Measurements from ENCODE around the gene PARVG.

PARVG gene

DNA sequence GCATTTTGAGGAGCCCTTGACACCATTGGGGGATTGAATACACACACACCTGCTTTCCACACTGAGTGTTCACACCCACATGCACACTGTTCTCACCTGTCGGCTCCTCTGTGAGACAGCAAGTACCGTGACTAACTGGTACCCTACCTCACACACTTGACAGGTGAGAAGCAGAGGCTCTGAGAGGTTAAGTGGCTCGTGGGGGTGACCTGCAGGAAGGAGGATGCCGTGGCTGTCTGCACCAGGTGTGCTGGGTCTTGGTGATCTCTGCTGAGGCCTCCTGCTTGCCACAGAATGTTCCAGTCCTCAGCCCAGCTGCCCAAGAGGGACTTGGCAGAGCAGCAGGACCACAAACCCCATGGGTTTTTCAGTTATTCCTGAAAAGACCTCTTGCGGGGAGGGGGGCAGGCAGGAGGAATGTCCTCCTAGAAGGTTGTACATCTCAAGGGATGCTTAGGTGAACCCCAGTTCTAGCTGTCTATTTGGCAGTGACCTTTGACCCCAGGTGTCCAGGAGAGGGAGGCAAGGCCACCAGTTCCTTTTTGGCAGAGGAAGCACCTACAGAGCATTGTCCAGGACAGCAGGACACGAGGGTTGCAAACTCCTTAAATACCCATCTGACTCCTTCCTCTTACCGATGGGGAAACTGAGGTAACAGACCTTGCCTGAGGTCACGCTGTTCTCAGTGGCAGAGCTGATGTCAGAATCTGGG lies 66.0 kb downstream of the PARVG start:
- DNase-seq, result no peak

DNA sequence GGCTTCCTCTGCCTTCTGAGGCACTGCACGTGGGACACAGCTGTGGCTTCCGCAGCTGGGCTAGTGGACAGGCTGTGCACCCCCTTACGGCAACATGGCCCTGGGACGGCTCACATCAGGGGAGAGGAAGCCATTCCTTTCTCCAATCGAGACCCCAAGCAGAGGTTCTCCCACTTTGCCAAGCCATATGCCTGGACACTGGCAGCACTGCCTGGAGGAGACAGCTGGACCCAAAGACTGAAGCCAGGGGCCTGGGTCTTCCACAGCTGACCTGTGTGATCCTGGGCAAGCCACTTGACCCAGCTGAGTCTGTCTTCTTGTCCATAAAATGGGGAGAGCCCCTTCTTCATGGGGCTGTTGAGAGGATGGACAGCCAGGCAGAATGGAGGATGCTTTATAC lies 66.6 kb downstream of the PARVG start:
- DNase-seq, result no peak

DNA sequence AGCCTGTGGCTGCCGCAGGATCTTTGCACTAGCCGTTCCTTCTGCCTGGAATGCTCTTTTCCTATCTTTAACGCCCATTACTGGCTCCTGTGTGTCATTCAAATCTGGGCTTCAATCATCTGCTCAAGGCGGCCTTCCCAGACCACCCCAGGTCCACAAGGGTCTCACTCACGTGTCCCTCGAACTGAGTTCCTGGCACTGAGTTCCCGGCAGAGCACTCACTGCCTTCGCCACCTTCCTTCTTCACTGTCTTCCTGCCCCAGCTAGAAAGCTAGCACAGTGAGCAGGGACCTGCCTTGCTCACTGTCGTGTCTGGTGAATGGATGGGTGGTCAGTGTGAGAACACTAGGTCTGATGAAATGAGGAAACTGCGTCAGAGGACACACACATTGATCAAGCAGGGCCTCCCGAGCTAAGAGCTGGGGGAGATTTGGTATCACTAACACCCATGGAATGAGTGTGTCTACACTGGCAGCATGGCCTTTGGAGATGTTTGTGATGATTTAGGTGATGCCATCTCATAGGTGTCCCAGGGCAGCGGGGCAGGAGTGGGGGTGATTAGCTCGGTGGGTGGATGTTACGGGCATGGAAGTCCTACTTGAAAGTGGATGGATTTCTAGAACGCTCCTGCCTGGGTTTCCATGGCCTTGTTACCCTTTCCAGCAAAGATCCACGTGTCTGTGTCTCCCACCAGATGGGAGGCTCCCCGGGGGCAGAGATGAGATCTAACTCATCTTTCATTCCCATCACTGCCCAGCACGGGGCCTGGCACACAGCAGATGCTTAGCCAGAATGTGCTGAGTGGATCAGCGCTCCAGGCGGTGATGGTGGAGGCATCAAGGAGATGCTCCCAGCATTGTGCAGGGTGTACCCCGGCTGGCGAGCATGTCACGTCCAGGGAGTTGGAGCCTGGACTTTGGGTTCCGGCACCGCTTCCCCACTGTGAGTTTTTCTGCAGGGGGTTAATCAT lies 67.5 kb downstream of the PARVG start:
- no peak for DNase-seq

DNA sequence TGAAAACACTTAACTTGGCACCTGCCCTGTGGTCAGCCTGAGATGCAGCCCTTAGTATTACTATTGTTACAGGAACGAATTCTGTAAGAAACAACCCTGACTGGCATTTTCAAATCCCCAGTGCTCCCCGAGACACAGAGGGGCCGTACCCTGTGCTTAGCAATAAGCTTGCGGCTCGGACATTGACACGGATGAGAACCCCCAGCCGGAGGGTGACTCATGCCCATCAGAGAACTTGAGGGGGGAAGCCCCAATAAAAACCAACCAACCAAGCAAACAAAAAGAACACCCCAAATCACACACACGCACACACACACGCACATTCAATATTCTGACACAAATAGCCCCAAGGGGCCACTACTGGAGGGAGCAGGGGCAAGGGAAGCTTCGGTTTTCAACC lies 68.2 kb downstream of the PARVG start:
- no peak for DNase-seq

DNA sequence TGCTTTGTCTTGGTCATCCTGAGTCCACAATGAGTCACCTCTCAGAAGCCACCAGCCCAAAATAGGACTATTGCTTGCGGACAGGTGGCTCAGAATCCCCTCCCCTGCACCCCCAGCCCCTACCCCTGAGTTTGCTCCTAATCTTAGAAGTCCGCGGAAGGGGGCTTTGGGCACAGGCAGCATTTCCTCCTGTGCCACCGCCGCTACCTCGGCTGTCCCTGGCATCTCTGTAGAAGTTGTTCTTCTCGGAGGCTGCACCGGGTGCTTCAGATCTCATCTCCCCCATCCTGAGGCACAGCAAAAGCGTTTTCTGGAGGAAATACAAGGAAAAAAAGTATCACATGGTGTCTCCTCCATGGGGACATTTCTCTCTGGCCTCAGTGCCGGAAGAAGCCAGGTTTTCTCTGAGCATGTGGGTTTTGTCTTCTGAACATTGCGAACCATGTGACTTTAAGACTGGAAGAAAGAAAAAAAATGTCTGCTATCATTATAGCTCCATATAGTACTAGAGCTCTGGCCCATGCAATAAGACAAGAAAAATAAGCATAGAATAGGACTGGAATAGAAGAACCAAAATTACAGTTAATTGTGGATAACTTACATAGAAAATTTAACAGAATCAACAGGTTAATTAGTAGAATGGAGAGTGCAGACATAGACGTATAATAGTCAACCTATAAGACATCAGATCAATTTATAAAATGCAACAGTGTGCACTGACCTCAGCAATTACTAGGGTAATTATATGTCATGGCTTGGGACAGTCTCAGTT lies 68.8 kb downstream of the PARVG start:
- DNase-seq, result no peak

DNA sequence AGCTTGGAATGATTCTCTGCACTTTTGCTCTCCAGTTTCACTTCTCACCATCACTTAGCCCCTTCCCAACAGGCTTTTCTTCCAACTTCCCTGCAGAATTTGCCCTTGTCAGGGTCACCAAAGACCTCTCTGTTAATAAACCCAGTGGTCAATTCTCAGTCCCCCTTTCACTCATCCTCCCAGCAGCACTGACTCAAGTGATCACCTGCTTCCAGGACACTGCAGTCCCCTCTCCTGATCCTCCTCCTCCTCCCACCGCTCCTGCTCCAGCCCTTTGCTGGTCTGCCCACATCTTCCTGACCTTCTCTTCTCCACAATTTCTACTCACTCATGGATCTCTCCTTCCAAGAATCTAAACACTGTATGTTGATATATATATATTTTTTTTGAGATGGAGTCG lies 74.1 kb downstream of the PARVG start:
- DNase-seq, result no peak

DNA sequence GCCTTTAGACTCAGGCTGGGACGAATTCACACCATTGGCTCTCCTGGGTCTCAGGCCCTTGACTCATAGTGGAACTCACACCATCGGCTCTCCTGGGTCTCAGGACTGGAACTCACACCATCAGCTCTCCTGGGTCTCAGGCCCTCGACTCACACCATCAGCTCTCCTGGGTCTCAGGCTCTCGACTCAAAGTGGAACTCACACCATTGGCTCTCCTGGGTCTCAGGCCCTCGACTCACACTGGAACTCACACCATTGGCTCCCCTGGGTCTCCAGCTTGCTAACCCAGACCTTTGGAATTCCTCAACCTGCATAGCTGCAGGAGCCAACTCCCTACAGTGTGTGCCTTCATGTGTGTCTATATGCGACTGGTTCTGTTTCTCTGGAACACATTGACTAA lies 75.4 kb downstream of the PARVG start:
- no peak for DNase-seq

DNA sequence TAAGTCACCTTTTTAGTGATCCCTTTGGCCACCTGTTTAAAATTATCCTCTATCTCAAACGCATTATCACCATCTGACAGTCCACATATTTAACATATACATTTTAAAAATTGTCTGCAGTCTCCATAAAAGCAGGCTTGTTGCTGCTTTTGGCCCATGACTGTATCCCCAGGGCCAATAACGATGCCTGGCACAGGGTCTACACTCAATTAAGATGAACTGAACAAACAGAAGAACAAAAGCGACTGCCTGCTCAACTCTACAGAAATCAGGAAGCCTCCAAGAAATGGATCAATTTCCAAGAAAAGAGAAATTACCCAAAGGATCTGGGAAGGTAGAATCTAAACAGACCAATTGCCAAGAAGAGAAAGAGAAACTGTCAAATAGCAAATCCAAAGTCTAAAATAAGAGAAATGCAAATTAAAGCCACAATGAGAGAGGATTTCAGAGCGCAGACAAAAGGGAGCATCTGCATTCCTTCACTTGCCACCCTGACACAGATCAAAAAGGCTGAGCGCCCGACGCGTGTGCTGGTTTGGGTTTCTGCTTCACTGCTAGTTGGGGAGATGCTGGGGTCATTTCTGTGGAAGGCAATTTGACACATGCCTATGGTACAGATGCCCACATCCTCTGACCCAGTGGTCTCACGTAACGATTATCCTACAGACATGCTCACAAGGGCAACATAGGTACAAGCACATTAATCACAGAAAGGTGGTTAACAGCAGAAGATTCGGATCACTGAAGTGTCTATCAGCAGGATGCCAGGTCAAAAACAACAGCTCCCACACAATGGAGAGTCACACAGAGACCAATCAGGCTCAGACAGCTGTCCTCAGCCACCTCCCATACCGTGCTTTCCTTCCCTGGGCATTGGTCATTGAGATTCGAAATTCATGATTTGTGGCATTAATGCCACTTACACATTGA lies 76.1 kb downstream of the PARVG start:
- no peak for DNase-seq
